HG03280 (cell line): ENCODE data around the gene MINDY3.

ENCODE experiments used
- ATAC-seq: cut with Tn5 transposase; IDR thresholded peaks from one replicate; pipeline ENCODE4 v1.9.1; 2021; ENCODE audit warnings: mild to moderate bottlenecking, moderate library complexity; ENCODE audit not compliant: unreplicated experiment

Gene MINDY3

DNA sequence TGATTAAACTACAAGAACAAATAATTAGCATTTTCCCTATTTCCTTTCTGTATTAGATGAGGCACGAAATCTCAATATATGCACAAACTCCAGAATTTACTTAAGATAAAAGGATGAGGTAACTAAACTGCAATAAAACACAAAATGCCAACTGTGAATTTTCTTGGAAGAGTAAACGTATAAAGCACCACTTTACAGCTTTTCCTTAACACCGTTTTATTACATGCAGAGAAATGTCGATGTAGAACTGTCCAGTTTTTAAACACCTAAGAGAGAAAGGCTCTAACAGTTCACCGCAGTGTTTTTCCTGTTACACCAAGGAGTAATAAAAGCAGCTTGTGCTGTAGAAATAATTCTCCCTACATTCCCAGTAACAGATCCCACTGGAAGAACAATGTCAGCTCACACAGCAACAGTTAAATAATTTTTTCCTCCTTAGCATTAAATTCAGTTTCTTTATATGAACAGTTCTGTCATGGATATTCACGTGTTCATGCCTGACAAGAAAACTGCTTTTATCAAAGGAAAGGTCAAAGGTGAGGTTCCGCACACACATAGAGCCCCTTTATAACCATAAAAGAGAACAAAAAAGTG lies 52.0 kb downstream of the MINDY3 start:
- no peak for ATAC-seq

DNA sequence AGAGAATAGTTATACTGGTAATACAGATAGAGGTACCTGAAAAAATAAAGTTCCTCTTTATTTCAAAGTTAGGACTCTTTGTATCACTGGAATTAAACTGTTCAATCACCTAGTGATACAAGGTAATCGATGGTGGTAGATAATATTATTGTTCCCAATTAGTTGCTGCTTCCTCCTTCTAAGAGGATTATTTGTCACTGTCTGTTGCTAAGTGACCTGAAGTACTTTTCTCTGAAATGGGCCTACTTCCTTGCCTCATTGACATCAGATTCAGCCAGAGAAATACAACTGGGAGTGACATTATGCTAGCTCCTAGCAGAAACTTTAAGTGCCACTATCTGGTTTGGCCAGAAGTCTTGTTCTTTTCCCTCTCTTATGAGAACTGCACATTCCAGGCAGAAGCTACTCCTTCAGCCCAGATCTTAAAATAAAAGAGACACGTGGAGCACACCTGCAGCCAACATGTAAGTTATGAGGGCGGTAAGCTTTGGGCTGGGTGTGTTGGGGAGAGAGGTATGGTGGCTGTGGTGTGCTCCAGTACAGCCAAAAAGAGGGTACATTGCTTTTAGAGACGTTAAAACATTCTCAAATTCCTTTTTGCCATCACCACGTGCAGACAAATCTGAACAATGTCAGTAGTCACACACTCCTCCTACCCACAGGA lies 54.8 kb downstream of the MINDY3 start:
- ATAC-seq: no peak

DNA sequence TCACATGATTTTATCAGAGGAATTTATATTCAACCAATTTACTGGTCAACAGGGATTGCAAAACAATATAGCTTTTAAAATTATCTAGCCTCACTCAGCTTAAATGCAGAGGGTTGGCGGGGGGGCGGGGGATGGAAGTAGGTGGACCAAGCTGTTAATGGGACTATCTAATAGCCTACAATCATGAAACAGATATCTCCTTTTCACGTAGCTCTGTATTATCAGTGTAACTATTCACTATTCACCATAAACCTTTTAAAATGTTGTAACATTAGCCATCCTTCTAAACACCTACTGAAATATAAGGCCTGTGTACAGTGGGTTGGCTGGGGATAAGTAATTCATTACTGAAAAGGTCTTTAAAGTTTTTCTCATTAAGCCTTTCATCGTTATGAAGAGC lies 56.2 kb downstream of the MINDY3 start:
- ATAC-seq: no peak

DNA sequence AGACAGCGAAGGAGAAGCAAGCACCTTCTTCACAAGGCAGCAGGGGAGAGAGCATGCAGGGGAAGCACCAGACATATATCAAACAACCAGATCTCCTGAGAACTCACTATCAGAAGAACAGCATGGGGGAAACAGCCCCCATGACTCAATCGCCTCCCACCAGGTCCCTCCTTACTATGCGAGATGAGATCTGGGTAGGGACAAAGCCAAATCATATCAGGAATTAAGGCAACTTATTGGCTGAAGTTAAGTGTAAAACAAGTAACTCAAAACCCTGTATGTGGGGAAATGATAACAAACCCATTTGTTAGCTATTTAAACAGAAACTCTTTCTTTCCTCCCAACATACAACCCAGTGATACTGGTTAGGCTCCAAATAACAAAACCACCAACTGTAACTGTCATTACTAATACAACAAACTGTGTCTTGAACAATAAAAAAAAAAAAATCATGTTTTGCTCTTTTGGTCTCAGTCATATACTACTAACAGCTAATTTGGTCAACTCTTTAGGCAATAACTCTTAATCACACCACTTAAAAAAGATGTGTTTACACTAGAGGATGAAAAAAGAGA lies 57.8 kb downstream of the MINDY3 start:
- no peak for ATAC-seq

DNA sequence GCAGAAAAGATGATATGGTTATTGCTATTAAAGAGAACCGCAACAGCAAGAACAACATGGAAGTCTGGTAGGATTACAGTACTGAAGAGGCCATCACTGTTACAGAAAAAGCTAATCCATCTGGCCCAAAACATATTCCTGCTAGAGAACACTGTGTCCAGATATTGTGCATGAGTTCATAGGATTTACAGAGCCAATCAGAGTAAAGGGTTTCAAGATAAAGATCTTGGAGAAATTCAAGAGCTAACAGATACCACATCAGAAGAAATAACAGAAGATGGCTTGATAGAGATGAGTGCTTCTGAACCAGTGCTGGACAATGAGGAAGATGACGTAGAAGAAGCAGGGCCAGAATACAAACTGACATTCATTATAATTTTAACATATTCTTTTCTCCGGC lies 58.7 kb downstream of the MINDY3 start:
- no peak for ATAC-seq

DNA sequence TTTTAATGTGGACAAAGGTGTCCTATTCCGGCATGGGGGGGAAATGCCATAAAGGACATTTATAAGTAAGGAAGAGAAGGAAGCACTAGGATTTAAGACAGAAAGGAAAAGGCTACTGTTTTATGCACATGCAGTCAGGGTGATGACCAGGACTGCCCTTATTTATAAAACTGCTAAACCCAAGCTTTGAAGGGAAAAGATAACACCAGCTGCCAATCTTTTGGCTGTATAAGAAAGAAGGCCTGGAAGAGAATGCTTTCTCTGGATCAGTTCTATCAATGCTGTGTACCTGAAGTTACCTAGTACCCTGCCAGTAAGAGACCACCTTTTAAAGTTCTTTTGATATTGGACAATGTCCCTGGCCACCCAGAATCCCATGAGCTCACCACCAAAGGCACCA lies 59.2 kb downstream of the MINDY3 start:
- ATAC-seq: no peak

DNA sequence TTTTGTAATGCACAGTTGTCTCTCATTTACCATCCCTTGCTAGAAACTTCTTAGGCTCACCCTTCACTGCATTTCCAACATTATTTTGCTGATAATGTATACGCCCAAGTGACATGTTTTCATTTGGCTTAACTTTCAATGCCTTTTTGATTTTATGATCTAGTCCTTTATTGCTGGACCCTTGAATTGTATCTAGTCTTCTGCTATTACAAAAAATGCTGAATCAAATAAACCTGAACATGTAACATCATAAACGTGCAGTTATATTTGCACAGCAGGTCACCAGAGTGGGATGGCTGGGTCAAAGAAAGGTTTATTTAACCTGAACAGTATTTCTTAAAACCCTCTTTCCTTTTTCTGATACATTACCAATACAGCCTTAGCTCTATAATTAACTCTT lies 63.0 kb downstream of the MINDY3 start:
- no peak for ATAC-seq

DNA sequence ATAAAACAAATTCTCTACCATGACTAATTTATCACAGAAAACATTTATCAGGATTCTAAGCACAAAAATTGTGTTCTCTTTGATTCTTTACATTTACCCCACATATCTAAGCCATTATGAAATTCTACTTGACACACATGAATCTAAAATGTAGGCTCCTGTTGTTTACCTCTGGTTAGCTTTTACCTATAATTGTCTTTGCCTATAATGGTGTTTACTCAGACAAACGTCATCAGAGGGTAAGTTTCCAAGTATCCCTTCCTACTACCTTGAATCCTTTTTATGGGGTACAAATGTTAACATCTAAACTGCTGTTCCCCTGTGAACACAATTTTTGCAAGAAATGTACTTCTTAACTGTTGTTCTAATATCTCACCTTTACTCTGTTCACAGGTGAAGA lies 63.5 kb downstream of the MINDY3 start:
- no peak for ATAC-seq

DNA sequence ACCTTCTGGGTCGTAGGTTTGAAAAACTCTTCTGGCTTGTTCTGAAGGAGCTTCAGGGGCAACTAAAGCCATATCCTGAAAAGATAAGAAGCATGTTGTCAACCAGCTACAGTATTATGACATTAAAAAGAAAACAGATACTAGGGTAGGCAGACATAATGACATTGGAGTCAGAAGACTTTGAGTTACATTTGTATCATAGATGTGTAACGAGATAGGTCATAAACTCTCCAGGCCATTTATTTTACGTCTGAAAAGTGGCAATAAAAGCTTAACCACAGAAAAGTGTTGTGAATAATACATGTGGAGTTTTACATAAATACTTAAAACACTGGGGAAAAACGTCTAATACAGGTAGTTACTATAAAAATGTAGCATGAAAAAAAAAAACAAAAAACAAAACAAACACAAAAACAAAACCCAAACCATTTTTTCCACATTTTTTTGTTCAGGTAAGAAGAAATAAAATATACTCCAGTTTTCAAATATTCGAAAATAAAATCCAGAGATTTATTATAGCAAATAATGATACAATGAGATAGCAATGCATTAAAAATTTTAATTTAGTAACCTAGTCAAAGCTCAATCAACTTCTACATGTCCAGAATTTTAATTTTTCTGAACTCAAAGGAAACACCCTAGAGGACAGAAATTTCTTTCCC lies 64.1 kb downstream of the MINDY3 start:
- ATAC-seq: no peak

DNA sequence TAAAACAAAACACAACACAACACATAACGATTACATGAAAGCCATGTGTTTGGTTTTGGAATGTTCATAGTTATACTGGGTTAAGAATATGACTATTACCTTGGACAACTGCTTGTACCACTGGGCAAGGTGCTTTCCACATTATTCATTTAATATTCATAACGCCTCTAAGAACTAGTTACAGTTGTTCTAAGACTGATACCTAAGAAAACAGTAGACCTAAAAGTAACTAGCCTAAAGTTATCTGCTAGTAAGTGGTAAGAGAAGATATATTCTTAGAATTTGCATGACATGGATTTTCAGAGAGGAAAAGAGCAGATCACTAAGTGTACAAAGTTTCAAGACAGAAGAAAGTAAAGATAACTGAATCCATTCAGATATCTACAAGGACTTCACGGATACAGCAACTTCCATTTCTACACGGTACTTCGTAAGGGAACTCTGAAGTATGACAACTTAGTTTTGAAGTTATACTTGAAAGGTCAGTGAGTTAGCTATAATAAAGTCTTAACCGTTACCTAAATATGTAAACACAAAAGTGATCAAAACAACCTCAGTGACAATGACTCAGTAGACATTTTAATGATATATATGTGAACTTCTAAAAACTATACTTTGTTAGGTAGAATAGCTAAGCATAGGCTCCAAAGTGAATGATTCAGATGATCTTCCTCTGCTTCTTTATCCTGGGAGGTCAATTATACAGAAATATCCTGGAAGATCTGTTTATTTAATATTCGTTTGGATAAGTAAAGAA lies 65.1 kb downstream of the MINDY3 start:
- peak; percentile 48 for ATAC-seq

DNA sequence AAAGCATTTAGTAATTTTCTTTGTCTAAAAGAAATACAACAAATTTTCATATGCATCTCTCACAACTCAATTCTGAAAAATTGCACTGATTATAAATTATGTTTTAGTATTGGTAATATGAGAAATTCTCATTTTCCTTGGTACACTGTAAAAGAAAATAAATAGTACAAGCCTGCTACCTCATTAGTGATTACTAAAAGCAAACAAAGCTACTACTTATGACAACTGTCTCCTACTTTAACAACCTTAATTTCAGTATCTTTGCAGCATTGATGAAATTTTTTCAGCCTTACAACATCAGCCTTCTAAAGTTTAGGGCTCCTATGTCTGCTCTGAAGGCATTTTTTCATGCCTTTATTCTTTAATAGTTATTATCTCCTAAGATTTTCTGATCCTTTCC lies 65.7 kb downstream of the MINDY3 start:
- no peak for ATAC-seq

DNA sequence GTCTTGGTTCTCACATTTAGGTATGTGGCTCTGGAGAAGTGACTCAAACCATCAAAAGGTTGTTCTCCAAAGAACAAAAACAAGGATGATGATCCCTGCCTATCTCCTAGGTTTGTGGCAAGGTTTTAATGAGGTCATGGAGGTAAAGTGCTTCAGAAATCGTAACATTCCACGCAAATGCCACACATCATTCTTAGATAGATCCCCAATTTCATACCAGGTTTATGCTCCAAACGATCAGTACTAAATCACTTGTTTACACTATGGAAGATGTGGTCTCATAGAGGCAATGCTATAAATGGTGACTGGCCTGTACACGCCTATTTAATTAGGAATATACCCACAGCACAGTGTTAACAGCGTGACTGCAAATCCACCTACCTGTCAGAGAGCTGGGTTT lies 66.6 kb downstream of the MINDY3 start:
- ATAC-seq: no peak

DNA sequence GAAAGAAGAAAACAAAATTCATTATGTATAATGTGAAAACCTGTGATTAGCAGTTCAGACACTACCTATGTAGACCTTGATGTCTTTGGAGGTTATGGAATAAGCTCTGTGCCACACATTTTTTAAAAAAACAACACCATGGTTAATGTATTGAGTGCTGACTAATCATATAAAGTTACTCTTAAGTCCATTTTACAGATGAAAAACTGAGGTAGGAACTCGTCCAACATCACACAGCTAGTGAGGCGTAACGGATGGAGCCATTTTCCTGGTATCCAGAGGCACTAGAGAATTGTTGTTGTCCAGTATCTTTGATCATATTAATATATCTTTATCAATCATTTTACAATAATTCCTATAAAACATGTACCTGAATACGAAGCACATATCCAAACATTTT lies 67.5 kb downstream of the MINDY3 start:
- no peak for ATAC-seq

DNA sequence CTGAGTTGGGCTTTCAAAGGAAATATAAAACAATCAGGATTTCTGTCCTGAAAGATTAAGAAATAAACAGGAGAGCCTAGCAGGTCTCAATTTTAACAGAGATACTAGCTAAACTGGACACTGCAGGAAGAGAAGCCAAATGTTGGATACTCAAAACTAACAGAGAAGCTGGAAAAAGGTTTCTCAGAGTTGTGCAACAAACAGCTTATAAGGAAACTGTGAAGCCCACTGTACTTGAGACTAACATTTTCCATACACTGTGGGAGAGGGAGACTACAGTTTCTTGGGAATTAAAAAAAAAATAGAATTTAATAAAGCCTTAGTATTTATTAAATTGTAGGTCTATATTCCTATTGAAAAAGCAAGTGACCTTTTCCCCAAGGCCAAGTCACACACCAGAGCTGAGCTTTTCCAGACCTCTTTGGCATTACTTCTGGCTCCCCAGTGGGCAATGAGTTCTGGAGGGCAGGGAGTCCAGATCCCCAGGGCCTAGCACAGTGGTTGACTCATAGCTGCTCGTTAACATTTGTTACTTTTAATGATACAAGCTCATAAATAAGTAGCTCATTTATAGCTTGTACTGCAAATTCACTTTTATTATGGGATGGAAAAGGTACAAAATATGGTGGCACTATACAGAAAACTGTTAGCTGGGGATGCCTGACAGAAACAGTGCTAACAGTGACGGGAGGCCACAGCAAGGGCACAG lies 68.3 kb downstream of the MINDY3 start:
- ATAC-seq: no peak

DNA sequence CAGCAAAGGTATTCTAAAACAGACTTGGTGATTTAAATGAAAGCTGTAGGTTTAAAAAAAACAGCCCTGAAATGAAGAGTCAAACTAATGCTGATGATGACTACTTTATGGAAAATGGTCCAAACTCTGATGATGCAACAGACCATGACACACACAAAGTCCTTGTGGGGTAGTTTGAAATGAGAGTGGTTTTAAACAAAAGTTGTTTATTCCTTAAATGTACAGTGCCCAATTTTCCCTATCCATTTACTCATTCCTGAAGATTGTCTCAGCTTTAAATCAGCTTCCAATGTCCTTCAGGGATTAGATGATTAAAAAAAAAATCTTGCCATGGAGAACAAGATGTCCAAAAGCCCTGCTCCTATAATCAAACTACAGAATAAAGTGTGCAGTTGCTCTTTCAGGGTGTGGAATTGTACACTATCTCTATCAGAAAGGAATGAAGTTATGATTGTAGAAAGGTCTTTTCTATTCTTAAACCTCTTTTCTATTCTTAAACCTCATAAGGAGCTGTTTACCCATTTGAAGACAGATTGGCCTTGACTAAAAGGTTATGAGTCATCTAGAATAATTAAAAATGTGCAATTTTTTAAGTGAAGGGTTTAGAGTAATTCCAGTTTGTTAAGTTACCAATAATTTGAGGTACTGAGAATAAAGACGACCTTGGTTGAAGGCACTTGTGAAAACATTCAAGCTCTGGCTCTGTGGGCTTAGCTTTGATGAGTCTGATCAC lies 70.3 kb downstream of the MINDY3 start:
- no peak for ATAC-seq

DNA sequence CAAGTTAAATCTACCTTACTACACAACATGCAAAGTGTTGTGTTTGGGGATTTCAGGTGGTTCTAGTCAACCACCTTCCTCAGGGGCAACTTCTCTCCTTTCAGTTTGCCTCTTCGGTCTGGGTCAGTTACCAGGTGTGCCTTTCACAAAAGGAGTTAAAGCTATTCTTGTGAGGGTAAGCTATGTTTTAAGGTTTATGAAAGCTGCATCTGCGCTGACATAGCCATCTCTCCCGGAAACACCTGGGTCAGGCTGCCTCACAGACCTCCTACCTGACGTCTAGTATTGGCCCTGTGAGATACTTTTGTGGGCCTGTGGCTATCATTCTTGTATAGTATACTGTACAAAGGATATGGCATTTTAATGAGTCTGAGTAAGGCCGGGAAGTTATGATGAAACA lies 72.9 kb downstream of the MINDY3 start:
- ATAC-seq: peak; percentile 89

DNA sequence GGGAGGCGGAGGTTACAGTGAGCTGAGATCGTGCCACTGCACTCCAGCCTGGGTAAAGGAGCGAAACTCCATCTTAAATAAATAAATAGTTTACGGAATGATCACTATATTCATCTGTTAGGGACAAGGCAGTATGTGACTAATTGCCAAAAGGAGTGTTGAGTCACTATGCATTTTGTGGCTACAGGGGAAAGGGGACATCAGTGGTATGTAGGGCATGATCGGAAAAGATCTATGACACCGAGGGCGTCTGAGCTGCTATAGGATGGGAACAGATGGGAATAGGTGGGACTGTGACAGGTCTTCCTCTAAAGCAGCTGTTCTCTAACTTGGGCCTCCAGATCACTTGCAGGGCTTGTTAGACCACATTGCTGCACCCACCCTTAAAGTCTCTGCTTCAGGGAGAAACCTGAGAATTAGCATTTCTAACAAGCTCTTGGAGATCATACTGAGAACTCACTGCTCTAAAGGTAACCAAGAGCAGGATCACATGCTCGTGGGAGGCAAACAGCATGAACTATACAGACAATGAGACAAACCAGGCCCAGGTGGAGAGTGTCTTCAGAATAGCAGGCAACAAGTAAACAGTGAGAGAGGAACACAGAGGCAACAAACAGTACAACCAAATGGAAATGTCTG lies 75.5 kb downstream of the MINDY3 start:
- no peak for ATAC-seq

DNA sequence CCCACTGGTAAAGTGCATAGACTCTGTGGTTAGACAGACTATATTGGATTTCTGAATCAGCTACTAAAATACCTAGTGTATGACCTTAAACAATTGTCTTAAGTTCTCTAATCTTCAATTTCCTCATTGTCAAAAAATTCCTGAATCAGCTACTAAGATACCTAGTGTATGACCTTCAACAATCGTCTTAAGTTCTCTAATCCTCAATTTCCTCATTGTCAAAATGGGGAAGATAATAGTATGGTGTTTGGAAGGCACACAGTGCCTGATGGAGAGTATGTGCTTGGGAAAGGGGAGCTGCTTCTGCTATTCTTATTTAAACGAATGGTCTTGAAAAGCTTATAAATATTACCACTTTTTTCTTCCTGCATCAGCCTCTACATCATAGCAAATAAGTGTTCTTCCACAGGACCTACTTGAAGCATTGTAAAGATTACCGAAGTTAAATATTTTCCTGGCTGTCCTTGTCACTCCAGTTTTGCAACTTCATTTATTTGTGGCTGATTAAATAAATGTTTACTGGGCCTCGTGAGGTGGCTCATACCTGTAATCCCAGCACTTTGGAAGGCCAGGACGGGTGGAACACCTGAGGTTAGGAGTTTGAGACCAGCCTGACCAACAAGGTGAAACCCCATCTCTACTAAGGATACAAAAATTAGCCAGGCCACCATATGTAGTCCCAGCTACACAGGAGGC lies 76.2 kb downstream of the MINDY3 start:
- no peak for ATAC-seq

DNA sequence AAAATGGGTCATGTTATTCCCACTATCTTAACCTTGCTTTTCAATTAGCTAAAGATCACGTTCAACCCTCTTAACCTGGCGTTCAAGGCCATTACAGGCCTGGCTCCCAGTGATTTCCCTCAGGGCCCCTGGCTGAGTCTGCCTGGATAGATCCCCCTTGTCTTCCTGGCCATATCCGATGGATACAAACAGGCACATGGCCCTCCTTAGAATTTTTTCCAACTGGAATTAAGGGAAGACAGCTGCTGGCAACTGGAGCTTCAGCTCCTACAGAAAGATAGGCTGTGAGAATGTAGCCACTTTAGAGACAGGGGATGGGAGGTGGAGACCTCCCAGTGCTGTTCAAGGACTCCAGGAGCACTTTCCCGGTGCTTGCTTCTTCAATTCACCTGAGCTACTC lies 77.5 kb downstream of the MINDY3 start:
- no peak for ATAC-seq
